ENCODE results near the gene SETBP1. TPM values are rescaled to one million over a fixed set of nuclear protein-coding genes. Genes with fewer than 3 reads are reported as not detected.

The SETBP1 gene
- total and polyA plus RNA-seq, 2 of the 4 experiments (the other 2 are of a cell fraction): 0.19 to 0.36 TPM

DNA sequence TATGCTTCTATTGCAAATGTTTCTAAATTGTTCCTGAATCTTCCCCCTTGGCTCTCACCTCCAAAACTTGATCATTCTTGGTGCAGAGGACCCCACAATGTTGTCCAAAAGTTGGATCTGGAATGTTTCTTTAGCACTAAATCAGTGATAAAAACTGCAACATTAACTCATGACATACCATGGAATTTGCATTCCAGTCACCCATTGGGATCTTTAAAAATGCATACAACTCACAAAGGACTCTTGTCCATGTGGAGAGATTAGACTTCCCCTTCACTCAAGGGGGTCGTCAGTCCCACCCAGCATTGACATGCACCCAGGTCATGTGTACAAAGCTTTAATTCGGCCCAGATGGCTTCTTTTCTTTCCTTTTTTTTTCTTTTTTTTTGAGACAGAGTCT lies 169.3 kb downstream of the SETBP1 start:
- H3K4me2 ChIP-seq (ENCODE audit: low read depth, low read length): no peak overlapping the region
- no peaks in the 10 kb centered on the region; the same call in 1 of the 2 replicates for H3K4me1 ChIP-seq (ENCODE audit: control insufficient read depth, insufficient read depth, low read length)
- no TSS peak for BruUV-seq (replicated peaks)
- H4K8ac ChIP-seq (ENCODE audit: low read depth in 2 of 2, low read length in 2 of 2): no peak overlapping the region
- H3K9me1 ChIP-seq (ENCODE audit: insufficient read depth, low read length): no peaks in the 10 kb centered on the region
- CTCF ChIA-PET: no interaction called here
- no peaks in the 10 kb centered on the region for H4K20me1 ChIP-seq (ENCODE audit: insufficient read depth, low read length)
- H3K56ac ChIP-seq (ENCODE audit: extremely low read depth, insufficient read depth, low read length): no peak overlapping the region
- no peaks in the 10 kb centered on the region for H3K36me3 ChIP-seq (ENCODE audit: control insufficient read depth, insufficient read depth, low read length)
- H3K9me3 ChIP-seq (ENCODE audit: control insufficient read depth, insufficient read depth, low read length): no peaks in the 10 kb centered on the region
- H2BK15ac ChIP-seq (ENCODE audit: low read depth, low read length): no peak overlapping the region
- H4K5ac ChIP-seq (ENCODE audit: low read depth, low read length): no peak overlapping the region
- no peak overlapping the region for H3K4ac ChIP-seq (ENCODE audit: low read depth, low read length)
- 22% methylated on average over 1 of the region's 2 CpGs; no CpG with 5 or more reads in 1 of the 2 experiments for WGBS, 2 experiments (ENCODE audit: extremely low coverage in 2 of 2, insufficient read length in 1 of 2)
- intact Hi-C loops (cut with micrococcal nuclease): no loop called here
- H3K79me1 ChIP-seq (ENCODE audit: low read depth in 1 of 2, low read length in 2 of 2): no peaks in the 10 kb centered on the region
- dilution Hi-C loops (cut with HindIII; ENCODE audit: low sequenced_read_pairs, unreplicated experiment): no loop called here
- H3K27ac ChIP-seq (ENCODE audit: insufficient read depth, low read length): no peak overlapping the region
- ATAC-seq (ENCODE audit: low read depth): no peak
- no peak overlapping the region for H3K14ac ChIP-seq (replicated peaks; ENCODE audit: low read depth, low read length)
- no peak overlapping the region for H2AFZ ChIP-seq (replicated peaks; ENCODE audit: low read length, poor library complexity)
- POLR2A ChIA-PET (ENCODE audit: unreplicated experiment): no interaction called here
- no peak overlapping the region for H2BK5ac ChIP-seq (ENCODE audit: low read depth, low read length, poor library complexity, severe bottlenecking)
- H3K4me3 ChIP-seq (ENCODE audit: insufficient read depth, low read depth, low read length): no peak overlapping the region
- H3K18ac ChIP-seq (ENCODE audit: low read depth, low read length): no peak overlapping the region
- H2BK20ac ChIP-seq (ENCODE audit: low read depth, low read length): no peak overlapping the region
- in situ Hi-C loops (cut with MboI; ENCODE audit: low sequenced_read_pairs): no loop called here
- H3K27me3 ChIP-seq (ENCODE audit: control insufficient read depth, insufficient read depth, low read length): no peaks in the 10 kb centered on the region; the same call in 1 of the 2 replicates
- no peak overlapping the region for H2BK120ac ChIP-seq (ENCODE audit: low read depth, low read length)
- no peak overlapping the region for H2AK5ac ChIP-seq (ENCODE audit: low read depth, low read length)
- H3K9ac ChIP-seq (ENCODE audit: low read depth, low read length): no peak overlapping the region
- no peak overlapping the region for H3K23ac ChIP-seq (ENCODE audit: low read depth, low read length)
- TF ChIP-seq RCOR1 (IDR thresholded peaks at IDR 0.05; ENCODE audit: insufficient replicate concordance, low read length): no peak
- TF ChIP-seq RFX5 (IDR thresholded peaks at IDR 0.05; ENCODE audit: low read depth, low read length): no peak
- no peak overlapping the region for H4K91ac ChIP-seq (ENCODE audit: insufficient read depth, low read depth, low read length)
- H2AK9ac ChIP-seq (replicated peaks; ENCODE audit: low read depth, low read length, poor library complexity): no peak overlapping the region
- no peak for DNase-seq

Data from IMR-90 (cell line).